ENCODE results near the gene PYM1.

DNA sequence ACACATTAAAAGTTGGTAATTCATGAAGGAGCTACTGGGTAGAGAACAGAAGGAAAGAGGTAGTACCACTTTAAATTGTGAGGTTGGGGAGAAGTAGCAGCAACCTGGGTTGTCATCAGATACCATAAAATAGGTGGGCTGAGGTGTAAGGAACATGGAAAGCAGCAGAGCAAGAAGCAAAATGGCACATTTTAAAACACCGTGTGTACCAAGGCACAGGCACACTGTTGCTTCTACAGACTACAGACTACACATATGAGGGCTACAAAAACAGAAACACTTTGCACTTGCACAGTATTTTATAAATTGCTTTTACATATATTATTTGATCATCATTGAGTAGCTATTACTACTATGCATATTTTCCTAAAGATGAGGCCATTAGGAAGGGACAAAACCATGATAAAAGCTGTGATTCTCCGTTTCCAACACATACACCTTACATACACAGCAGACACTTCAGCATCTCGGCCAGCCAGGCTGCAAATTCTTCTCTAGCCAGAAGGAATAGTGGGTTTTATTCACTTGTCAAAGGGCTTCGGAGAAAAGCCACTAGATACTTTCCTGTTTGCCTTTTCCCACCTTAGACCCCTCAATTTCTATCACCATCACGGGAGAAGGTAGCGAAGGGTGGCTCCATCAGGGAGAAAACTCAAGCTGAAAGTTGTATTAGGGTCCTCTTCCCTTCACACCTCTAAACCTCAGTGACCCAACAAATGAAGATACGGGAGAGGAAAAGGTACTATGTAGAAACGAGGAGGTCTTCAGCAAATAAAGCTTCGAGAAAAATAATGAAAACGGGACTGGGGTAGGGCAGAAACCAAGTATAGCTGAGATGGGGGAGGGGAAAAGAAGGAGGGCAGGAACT is 1.6 kb downstream of the PYM1 start:
- TF ChIP-seq, protein P1, sequence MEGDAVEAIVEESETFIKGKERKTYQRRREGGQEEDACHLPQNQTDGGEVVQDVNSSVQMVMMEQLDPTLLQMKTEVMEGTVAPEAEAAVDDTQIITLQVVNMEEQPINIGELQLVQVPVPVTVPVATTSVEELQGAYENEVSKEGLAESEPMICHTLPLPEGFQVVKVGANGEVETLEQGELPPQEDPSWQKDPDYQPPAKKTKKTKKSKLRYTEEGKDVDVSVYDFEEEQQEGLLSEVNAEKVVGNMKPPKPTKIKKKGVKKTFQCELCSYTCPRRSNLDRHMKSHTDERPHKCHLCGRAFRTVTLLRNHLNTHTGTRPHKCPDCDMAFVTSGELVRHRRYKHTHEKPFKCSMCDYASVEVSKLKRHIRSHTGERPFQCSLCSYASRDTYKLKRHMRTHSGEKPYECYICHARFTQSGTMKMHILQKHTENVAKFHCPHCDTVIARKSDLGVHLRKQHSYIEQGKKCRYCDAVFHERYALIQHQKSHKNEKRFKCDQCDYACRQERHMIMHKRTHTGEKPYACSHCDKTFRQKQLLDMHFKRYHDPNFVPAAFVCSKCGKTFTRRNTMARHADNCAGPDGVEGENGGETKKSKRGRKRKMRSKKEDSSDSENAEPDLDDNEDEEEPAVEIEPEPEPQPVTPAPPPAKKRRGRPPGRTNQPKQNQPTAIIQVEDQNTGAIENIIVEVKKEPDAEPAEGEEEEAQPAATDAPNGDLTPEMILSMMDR (IDR thresholded peaks at IDR 0.05): no peak
- TF ChIP-seq ZFX (IDR thresholded peaks at IDR 0.05; ENCODE audit: borderline replicate concordance): no peak

All from 22Rv1 (cell line).